ENCODE measurements around the gene LSM14A.
"Not testable (repeated sequence)": the region's sequence is repeated elsewhere in the genome, so short reads cannot be mapped to it uniquely, and the experiment has no call there.

- TF ChIP-seq CTCF (IDR thresholded peaks at IDR 0.05; ENCODE audit: low read length); EZH2 (optimal IDR thresholded peaks at IDR 0.05; ENCODE audit: low read depth, low read length); EZH2phosphoT487 (IDR thresholded peaks at IDR 0.05; ENCODE audit: low read length): not testable (repeated sequence)
Observed at GRCh38 chr19:34132706-34133105, 39.6 kb upstream of the LSM14A start.

Measured in MM.1S (cell line).